Activated CD8-positive, alpha-beta T cell treated with anti-CD3 and anti-CD28 coated beads, Interleukin-2, amount 10 ng/mL, durations not matched to agents 7 days and 5 days (primary cell): Measurements from ENCODE around the gene STX2. TPM values are rescaled to one million over a fixed set of nuclear protein-coding genes. Genes with fewer than 3 reads are reported as not detected.
"Not testable (repeated sequence)": the region's sequence is repeated elsewhere in the genome, so short reads cannot be mapped to it uniquely, and the experiment has no call there.

Experiments
- ATAC-seq: fragments of 150-1000 bp; cut with Tn5 transposase; one replicate; pipeline ENCODE4 v1.10.0; 2021; ENCODE audit warnings: moderate library complexity
- CTCF ChIA-PET: fragments of 350-600 bp; sonication (Branson Sonifier 250); formaldehyde crosslinking; loops from one replicate; lab custom pipeline; 2021; ENCODE audit warnings: antibody characterized with exemption; lab: Charles Lee
- POLR2A ChIA-PET: fragments of 350-600 bp; sonication (Branson Sonifier 250); formaldehyde crosslinking; loops from one replicate; lab custom pipeline; 2021; ENCODE audit warnings: antibody characterized with exemption; lab: Charles Lee
- DNase-seq: peaks from one replicate; pipeline ENCODE4 v3.0.0-alpha.2; 2020
- H3K27ac Mint-ChIP-seq: one replicate; pipeline ENCODE4 v1.8.0; 2021; ENCODE audit warnings: mild to moderate bottlenecking, mixed read lengths
- H3K27me3 Mint-ChIP-seq: one replicate; pipeline ENCODE4 v1.8.0; 2021; ENCODE audit warnings: low read depth, mixed read lengths
- H3K36me3 Mint-ChIP-seq: one replicate; pipeline ENCODE4 v1.8.0; 2021; ENCODE audit warnings: low read depth, mixed read lengths
- H3K4me1 Mint-ChIP-seq: one replicate; pipeline ENCODE4 v1.8.0; 2021; ENCODE audit warnings: low read depth, mixed read lengths
- H3K4me3 Mint-ChIP-seq: one replicate; pipeline ENCODE4 v1.8.0; 2021; ENCODE audit warnings: mild to moderate bottlenecking, mixed read lengths
- H3K9me3 Mint-ChIP-seq: one replicate; pipeline ENCODE4 v1.8.0; 2022; ENCODE audit warnings: mixed read lengths; ENCODE audit not compliant: insufficient read depth
- total RNA-seq, 2 experiments: library from RNA; stranded (reverse); gene quantifications; one replicate each; pipeline ENCODE4 v1.2.3, GENCODE V29; 2021

The STX2 gene
- total RNA-seq, 2 experiments from 2014 or later: 24.5 to 24.9 TPM

DNA sequence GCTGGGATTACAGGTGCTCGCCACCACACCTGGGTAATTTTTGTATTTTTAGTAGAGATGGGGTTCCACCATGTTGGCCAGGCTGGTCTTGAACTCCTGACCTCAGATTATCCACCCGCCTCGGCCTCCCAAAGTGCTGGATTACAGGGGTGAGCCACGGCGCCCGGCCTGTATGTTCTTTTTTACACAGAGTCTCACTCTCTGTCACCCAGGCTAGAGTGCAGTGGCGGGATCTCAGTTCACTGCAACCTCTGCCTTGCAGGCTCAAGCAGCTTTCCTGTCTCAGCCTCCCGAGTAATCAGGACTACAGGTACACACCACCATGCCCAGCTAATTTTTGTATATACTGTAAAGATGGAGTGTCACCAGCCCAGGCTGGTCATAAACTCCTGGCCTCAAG lies 23.7 kb upstream of the STX2 start:
- CTCF ChIA-PET: not testable (repeated sequence)

DNA sequence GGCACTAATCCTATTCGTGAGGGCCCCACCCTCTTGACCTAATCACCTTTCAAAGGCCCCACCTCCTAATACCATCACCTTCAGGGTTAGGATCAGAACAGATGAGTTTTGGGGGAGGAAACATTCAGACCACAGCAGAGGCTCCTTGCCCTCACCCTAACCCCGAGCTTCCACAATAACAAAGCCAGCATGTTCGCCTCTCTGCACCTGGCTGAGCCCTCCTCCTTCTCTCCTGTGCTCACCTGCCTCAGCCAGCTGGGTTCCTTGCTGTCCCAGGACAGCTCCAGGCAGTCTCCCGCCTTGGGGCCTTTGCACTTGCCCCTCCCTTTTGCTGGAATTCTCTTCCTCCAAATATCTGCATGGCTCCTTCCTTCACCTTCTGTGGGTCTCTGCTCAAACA lies 23.1 kb upstream of the STX2 start:
- Mint-ChIP-seq H3K9me3 (peaks cover under 1% of the 10 kb centered on the region), H3K4me3 (no peak overlapping the region), H3K36me3 (peaks cover 2% of the 10 kb centered on the region), H3K27ac (no peak overlapping the region), H3K4me1 (no peaks in the 10 kb centered on the region), H3K27me3 (no peaks in the 10 kb centered on the region)
- ATAC-seq (no peak), DNase-seq (no peak)
- ChIA-PET POLR2A (no interaction called here), CTCF (no interaction called here)

More for the DNA sequence above, 23.7 kb upstream of the STX2 start:
- ATAC-seq, H3K27me3 Mint-ChIP-seq, H3K27ac Mint-ChIP-seq, H3K4me1 Mint-ChIP-seq, DNase-seq, H3K4me3 Mint-ChIP-seq, H3K36me3 Mint-ChIP-seq, POLR2A ChIA-PET, H3K9me3 Mint-ChIP-seq: not testable (repeated sequence)

DNA sequence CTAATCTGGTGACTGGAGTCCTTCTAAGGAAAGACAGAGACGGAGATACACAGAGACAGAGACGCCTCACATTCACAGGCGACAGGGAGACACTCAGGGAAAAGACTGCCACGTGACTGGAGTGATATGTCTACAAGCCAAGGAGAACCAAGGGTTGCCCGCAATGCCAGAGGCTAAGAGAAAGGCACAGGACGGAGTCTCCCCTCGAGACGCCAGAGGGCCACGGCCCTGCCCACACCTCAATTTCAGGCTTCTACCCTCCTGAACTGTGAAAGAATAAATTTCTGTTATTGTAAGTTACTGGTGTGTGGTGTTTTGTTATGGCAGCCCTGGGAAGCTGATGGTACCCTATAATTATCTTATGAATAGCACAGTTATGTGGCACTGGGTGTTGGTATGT lies 21.3 kb upstream of the STX2 start:
- no peaks in the 10 kb centered on the region for H3K36me3 Mint-ChIP-seq
- CTCF ChIA-PET: no interaction called here
- no peak overlapping the region for H3K27ac Mint-ChIP-seq

DNA sequence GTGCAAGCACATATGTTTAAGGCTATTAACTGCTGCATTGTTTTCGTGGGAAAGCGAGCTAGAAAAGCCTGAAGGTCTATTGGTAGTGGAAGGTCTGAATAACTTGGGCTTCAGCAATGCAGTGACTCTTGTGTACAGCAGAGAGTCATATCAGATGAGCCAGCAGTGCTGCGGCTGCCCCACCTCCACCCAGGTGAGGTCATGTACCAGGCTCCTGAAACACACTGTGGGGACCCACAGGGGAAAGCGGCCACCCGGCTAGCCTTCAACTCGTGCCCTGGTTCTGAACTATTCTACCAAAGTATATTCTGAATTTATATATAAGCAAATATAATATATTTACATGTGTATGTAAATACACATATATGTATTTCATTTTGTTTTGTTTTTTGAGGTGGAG lies 20.1 kb upstream of the STX2 start:
- no peaks in the 10 kb centered on the region for H3K4me1 Mint-ChIP-seq
- H3K4me3 Mint-ChIP-seq: no peak overlapping the region
- peaks cover 5% of the 10 kb centered on the region for H3K9me3 Mint-ChIP-seq
- ChIA-PET POLR2A (no interaction called here), CTCF (no interaction called here)
- no peaks in the 10 kb centered on the region for H3K36me3 Mint-ChIP-seq
- DNase-seq (no peak), ATAC-seq (no peak)
- H3K27me3 Mint-ChIP-seq: peaks cover 6% of the 10 kb centered on the region
- no peak overlapping the region for H3K27ac Mint-ChIP-seq

More for the DNA sequence above, 21.3 kb upstream of the STX2 start:
- H3K4me1 Mint-ChIP-seq: no peaks in the 10 kb centered on the region
- peaks cover 6% of the 10 kb centered on the region for H3K27me3 Mint-ChIP-seq
- POLR2A ChIA-PET: no interaction called here
- DNase-seq (no peak), ATAC-seq (no peak)
- H3K4me3 Mint-ChIP-seq: no peak overlapping the region
- H3K9me3 Mint-ChIP-seq: peaks cover 5% of the 10 kb centered on the region

DNA sequence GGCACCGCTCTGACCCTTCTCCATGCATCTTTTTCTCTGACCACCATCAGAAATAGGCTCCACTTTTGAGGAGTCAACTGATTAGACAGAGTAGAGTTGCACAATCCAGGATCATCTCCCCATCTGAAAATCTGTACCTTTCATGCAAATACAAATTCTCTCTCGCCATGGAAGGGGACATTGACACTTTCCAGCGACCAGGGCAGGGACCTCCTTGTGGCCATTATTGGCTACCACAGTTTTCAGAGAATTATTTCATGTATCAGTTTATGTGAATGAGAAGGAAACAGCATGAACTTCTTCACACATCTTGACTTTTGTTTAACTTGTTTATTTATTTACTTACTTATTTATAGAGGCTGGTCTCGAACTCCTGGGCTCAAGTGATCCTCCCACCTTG lies 19.0 kb upstream of the STX2 start:
- ATAC-seq: no peak
- Mint-ChIP-seq H3K36me3 (no peaks in the 10 kb centered on the region), H3K27me3 (peaks cover 6% of the 10 kb centered on the region), H3K4me1 (no peaks in the 10 kb centered on the region), H3K9me3 (peaks cover 5% of the 10 kb centered on the region), H3K27ac (no peak overlapping the region), H3K4me3 (no peak overlapping the region)
- ChIA-PET POLR2A (no interaction called here), CTCF (interaction anchor here (0.8 kb wide), 1 partner anchor 18 kb away, joined by 3 read pairs; no protein-coding TSS in a partner anchor)
- DNase-seq: no peak

DNA sequence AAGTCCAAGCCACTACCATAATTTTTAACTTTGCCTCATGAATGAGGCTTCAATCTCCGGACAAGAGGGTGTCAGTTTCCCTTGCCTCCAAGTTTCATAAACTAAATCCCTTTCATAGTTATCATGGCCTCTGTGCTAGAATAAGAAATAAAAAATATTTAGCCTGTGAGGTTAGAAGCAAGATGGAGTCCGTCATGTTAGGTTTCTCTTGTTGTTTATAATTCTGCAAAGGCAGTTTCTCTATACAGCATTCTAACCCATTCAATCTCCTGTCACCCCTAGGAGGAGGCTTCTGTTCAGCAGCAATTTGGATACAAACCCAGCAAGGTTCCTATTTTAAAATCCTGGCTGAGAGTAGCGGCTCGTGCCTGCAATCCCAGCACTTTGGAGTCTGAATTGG lies 17.0 kb upstream of the STX2 start:
- Mint-ChIP-seq H3K27me3 (peaks cover 6% of the 10 kb centered on the region), H3K9me3 (peaks cover 5% of the 10 kb centered on the region), H3K27ac (no peak overlapping the region), H3K4me3 (no peak overlapping the region), H3K36me3 (no peaks in the 10 kb centered on the region), H3K4me1 (no peaks in the 10 kb centered on the region)
- ChIA-PET POLR2A (no interaction called here), CTCF (no interaction called here)
- ATAC-seq (no peak), DNase-seq (no peak)

DNA sequence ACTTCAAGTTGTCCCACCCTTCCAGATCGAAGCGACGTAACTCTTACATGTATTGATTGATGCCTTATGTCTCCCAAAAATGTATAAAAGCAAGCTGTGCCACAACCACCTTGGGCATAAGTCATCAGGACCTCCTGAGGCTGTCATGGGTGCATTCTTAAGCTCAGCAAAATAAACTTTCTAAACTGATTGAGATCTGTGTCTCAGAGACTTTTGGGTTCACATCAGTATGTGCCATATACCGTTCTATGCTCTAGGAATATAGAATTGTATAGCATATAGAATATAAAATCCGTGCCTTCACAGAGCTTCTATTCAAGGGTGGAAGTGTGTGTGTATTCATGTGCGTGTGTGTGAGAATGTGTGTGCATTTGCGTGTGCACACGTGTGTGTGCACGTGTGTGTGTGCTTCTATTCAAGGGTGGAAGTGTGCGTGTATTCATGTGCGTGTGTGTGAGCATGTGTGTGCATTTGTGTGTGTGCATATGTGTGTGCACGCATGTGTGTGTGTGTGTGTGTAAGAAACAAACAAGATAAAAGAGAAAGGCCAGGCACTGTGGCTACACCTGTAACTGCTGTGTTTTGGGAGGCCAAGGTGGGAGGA lies 11.5 kb upstream of the STX2 start:
- Mint-ChIP-seq H3K27ac (no peak overlapping the region), H3K4me1 (no peaks in the 10 kb centered on the region), H3K4me3 (no peak overlapping the region), H3K27me3 (peaks cover 13% of the 10 kb centered on the region), H3K9me3 (no peaks in the 10 kb centered on the region), H3K36me3 (no peaks in the 10 kb centered on the region)
- ChIA-PET CTCF (no interaction called here), POLR2A (no interaction called here)
- ATAC-seq (no peak), DNase-seq (no peak)

DNA sequence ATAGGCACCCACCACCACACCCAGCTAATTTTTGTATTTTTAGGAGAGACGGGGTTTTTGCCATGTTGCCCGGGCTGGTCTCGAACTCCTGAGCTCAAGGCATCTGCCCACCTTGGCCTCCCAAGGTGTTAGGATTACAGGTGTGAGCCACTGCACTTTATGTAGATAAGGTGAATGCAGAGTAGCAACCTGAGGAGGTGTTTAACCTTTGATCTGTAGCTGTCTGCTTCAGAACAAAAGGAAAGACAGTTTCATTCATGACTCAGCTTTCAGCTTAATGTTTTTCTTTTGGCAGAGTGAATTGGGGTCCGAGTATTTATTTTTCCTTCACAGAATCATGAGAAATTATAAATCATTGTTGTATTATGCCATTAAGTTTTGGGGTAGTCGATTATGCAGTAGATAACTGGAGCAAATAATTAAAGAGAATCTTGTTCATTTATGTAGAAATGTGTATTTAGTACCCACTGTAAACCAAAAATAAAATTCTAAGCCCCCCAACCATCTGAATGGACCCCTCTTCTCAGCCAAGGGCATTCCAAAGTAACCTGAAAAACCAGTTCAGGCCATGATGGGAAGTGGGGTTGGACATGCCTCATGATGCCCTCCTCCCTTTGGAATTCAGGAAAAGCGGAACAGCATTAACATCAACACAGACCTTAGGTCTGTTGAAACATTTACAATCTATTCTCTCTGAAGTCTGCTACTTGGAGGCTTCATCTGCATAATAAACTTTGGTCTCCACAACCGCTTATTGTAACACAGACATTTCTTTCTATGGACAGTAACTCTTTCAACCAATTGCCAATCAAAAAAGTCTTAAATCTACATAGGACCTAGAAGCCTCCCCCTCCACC lies 10.7 kb upstream of the STX2 start:
- no peaks in the 10 kb centered on the region for H3K36me3 Mint-ChIP-seq
- H3K4me3 Mint-ChIP-seq: no peak overlapping the region
- ChIA-PET CTCF (interaction anchor here (0.9 kb wide), 1 partner anchor 21 kb away, joined by 4 read pairs; no protein-coding TSS in a partner anchor), POLR2A (no interaction called here)
- DNase-seq (no peak), ATAC-seq (no peak)
- H3K27ac Mint-ChIP-seq: no peak overlapping the region
- H3K9me3 Mint-ChIP-seq: no peaks in the 10 kb centered on the region
- H3K27me3 Mint-ChIP-seq: peaks cover 12% of the 10 kb centered on the region
- no peaks in the 10 kb centered on the region for H3K4me1 Mint-ChIP-seq

DNA sequence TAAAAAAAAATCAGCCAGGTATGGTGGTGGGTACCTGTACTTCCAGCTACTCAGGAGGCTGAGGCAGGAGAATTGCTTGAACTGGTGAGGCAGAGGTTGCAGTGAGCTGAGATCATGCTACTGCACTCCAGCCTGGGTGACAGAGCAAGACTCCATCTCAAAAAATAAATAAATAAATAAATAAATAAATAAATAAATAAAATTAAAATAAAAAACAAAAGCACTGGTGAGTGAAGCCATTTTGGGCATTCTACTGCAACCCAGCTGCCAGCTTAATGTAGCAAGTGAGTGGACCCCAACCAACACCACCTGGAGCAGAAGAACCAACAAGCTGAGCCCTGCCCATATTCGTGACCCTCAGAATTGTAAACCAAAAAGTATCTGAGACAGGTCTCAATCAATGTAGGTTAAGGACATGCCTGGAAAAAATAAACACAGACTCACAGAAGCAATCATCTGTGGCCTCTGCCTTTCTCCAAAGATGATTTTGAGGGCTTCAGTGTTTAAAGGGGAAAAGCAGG lies 9.8 kb upstream of the STX2 start:
- H3K36me3 Mint-ChIP-seq, H3K4me3 Mint-ChIP-seq, H3K27ac Mint-ChIP-seq, DNase-seq, H3K4me1 Mint-ChIP-seq, POLR2A ChIA-PET, H3K9me3 Mint-ChIP-seq, ATAC-seq: not testable (repeated sequence)
- CTCF ChIA-PET: interaction anchor here (0.9 kb wide), 1 partner anchor 22 kb away, joined by 4 read pairs; no protein-coding TSS in a partner anchor
- peaks cover 12% of the 10 kb centered on the region for H3K27me3 Mint-ChIP-seq

DNA sequence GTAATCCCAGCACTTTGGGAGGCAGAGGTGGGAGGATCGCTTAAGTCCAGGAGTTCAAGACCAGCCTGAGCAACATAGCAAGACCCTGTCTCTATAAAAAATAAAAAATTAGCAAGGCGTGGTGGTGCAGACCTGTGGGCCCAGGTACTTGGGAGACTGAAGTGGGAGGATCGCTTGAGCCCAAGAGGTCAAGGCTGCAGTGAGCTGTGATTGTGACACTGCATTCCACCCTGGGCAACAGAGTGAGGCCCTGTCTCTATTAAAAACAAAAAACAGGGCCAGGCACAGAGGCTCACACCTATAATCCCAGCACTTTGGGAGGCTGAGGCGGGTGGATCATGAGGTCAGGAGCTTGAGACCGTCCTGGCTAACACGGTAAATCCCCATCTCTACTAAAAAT lies 9.1 kb upstream of the STX2 start:
- H3K27ac Mint-ChIP-seq, H3K9me3 Mint-ChIP-seq, POLR2A ChIA-PET: not testable (repeated sequence)

DNA sequence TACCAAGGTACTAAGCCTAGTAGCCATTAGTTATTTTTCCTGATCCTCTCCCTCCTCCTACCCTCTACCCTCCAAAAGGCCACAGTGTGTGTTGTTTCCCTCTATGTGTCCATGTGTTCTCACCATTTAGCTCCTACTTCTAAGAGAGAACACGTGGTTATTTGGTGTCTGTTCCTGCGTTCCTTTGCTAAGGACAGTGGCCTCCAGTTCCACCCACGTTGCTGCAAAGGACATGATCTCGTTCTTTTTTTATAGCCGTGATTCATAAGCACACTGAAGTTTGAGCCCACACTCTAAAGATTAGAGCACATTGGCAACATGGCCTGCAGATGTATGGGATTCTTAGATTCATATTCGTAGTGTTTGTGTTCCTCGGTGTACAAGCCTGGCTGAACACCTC lies 8.1 kb upstream of the STX2 start:
- Mint-ChIP-seq H3K9me3 (no peaks in the 10 kb centered on the region), H3K27ac (no peak overlapping the region), H3K4me3 (no peak overlapping the region), H3K36me3 (no peaks in the 10 kb centered on the region), H3K4me1 (no peaks in the 10 kb centered on the region), H3K27me3 (peaks cover 12% of the 10 kb centered on the region)
- ChIA-PET POLR2A (interaction anchor here (0.5 kb wide), 1 partner anchor 400 kb away, joined by 3 read pairs; no protein-coding TSS in a partner anchor), CTCF (interaction anchor here (0.9 kb wide), 1 partner anchor 9 kb away, joined by 3 read pairs; no protein-coding TSS in a partner anchor)
- DNase-seq: no peak
- no peak for ATAC-seq

More for the DNA sequence above, 9.1 kb upstream of the STX2 start:
- ATAC-seq, H3K4me1 Mint-ChIP-seq, H3K4me3 Mint-ChIP-seq, H3K36me3 Mint-ChIP-seq, DNase-seq, CTCF ChIA-PET: not testable (repeated sequence)
- H3K27me3 Mint-ChIP-seq: peaks cover 12% of the 10 kb centered on the region

DNA sequence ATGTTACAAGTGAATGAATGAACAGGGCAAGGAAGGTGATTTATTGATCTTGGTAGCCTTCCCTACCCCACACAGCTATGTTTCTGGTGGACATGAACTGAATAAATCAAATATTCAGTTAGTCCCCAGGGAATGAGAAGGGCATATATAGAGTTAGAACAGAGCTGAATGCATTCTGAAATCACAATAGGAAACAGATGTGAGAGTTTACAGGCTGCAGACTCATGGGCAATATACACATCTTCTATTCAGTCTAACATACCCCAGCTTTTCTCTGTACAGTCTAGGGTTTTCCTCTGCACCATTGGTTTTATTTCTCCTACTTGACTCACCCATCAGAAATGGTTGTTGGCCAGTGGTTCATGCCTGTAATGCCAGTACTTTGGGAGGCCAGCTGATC lies 7.3 kb upstream of the STX2 start:
- Mint-ChIP-seq H3K9me3 (no peaks in the 10 kb centered on the region), H3K4me3 (no peak overlapping the region), H3K27ac (no peak overlapping the region), H3K27me3 (peaks cover 12% of the 10 kb centered on the region), H3K36me3 (no peaks in the 10 kb centered on the region), H3K4me1 (no peaks in the 10 kb centered on the region)
- ChIA-PET CTCF (interaction anchor here (0.9 to 2.0 kb wide), 2 partner anchors 8 to 20 kb away, joined by 3 to 4 read pairs; no protein-coding TSS in a partner anchor), POLR2A (no interaction called here)
- DNase-seq: no peak
- no peak for ATAC-seq
